Fibroblast of skin of scalp (primary cell): ENCODE measurements around the gene KRTAP12-2.
"Not testable (repeated sequence)": the region's sequence is repeated elsewhere in the genome, so short reads cannot be mapped to it uniquely, and the experiment has no call there.

ENCODE experiments used
- DNase-seq: peaks from one replicate; pipeline ENCODE4 v3.0.0-alpha.2; 2013

The KRTAP12-2 gene

DNA sequence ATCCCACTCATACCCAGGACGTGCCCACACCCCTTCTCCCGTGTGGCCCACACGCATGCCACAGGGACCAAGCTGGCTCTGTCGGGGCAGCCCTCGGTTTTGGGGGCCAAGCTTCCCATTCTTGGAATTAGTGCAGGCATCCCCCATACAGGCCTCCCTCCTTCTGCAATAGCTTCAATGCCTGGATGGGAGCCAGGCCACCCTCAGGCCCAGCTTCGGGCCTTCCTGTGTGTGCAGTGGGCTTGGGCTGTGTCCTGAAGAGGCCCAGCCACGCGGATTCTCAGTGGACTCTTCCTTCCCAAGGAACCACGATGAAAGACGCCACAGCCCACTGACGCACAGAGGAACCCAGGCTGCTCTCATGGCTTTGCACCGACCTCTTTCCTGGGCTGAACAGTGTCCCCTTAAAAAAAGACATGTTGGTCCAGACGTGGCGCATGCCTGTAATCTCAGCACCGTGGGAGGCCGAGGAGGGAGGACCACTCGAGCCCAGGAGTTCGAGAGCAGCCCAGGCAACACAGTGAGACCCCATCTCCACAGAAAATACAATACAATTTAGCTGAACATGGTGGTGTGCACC is 17.1 kb downstream of the KRTAP12-2 start:
- no peak for DNase-seq

- no peak for DNase-seq
These were observed 18.0 kb downstream of the KRTAP12-2 start for GRCh38 chr21:44648557-44649311.

- DNase-seq: no peak
These were observed 19.5 kb downstream of the KRTAP12-2 start for GRCh38 chr21:44647222-44647552.

DNA sequence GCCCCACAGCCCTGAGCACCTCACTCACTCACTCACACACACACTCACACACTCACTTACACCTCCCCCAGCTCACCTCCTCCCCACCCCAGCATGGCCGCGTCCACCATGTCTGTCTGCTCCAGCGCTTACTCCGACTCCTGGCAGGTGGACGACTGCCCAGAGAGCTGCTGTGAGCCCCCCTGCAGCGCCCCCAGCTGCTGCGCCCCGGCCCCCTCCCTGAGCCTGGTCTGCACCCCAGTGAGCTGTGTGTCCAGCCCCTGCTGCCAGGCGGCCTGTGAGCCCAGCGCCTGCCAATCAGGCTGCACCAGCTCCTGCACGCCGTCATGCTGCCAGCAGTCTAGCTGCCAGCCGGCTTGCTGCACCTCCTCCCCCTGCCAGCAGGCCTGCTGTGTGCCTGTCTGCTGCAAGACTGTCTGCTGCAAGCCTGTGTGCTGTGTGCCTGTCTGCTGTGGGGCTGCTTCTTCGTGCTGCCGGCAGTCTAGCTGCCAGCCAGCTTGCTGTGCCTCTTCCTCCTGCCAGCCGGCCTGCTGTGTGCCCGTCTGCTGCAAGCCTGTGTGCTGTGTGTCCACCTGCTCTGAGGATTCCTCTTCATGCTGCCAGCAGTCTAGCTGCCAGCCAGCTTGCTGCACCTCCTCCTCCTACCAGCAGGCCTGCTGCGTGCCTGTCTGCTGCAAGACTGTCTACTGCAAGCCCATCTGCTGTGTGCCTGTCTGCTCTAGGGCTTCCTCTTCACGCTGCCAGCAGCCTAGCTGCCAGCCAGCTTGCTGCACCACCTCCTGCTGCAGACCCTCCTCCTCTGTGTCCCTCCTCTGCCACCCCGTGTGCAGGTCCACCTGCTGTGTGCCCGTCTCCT is 20.1 kb downstream of the KRTAP12-2 start, which contains the start of gene KRTAP10-11:
Gene KRTAP10-11, plus strand, starts transcription at position 49 of the 856 bp plus-strand sequence. Its CDS starts 45 bp downstream, at position 94.
- not testable (repeated sequence) for DNase-seq

- DNase-seq: no peak
These were observed 21.8 kb downstream of the KRTAP12-2 start for GRCh38 chr21:44644878-44645277.

- no peak for DNase-seq
These were observed 22.9 kb downstream of the KRTAP12-2 start for GRCh38 chr21:44643741-44644310.

- DNase-seq: no peak
These were observed 26.0 kb downstream of the KRTAP12-2 start for GRCh38 chr21:44640761-44641160.

GRCh38 chr21:44639331-44639655 is 27.4 kb downstream of the KRTAP12-2 start:
- no peak for DNase-seq

DNA sequence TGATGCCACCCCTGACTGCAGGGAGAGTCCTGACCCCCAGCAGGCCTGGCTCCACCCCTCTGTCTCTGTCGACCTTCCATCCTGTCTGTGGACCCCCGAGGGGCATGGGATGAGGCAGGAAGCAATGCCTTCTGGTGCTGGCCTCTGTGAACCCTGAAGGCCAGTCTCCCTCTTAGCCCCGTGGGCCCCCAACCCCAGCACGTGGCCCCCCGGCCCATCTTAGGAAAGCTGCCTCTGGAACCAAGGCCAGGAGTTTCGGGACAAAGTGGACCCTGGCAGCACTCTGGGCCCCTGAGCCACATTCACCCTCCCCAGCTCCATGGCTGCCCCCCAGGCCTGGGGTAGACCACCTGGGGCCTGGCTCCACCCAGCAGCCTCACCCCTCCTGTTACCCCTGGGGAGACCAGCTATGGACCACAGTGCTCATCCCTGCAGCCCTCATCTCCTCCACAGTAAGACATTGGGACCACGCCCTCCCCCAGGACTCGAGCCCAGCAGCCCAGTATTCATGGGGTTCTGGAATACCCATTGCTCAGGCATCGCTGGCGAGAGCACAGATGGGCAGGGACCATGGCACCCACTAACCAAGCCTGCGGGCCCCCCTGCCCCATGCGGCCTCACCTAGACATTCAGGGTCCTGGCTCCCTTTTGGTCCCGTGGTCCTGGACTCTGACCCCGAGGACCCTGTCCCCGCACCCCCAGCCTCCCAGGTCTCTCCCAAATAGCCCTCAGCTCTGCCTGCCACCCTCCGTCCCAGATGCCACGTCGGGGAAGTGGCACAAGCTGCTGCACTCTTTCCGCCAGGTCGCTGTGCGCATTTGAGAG is 28.0 kb downstream of the KRTAP12-2 start:
- not testable (repeated sequence) for DNase-seq

DNA sequence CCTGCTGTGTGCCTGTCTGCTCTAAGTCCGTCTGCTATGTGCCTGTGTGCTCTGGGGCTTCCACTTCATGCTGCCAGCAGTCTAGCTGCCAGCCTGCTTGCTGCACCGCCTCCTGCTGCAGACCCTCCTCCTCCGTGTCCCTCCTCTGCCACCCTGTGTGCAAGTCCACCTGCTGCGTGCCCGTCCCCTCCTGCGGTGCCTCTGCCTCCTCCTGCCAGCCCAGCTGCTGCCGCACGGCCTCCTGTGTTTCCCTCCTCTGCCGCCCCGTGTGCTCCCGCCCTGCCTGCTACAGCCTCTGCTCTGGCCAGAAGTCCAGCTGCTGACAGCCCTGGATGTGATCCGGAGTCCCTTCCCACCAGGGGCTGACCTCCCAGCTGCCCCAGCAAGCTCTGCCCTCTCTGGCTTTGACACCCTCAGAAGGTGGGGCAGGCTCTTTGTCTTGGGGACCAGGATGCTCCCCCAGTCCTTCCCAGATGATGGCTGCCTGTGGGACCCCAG is 28.8 kb downstream of the KRTAP12-2 start:
- DNase-seq: not testable (repeated sequence)

- no peak for DNase-seq
These were observed 29.5 kb downstream of the KRTAP12-2 start, which contains the start of gene KRTAP10-10 for GRCh38 chr21:44637018-44637850. TSS of gene KRTAP10-10 (plus strand) at chr21:44637356. CDS start at chr21:44637418, 62 bp downstream.

DNA sequence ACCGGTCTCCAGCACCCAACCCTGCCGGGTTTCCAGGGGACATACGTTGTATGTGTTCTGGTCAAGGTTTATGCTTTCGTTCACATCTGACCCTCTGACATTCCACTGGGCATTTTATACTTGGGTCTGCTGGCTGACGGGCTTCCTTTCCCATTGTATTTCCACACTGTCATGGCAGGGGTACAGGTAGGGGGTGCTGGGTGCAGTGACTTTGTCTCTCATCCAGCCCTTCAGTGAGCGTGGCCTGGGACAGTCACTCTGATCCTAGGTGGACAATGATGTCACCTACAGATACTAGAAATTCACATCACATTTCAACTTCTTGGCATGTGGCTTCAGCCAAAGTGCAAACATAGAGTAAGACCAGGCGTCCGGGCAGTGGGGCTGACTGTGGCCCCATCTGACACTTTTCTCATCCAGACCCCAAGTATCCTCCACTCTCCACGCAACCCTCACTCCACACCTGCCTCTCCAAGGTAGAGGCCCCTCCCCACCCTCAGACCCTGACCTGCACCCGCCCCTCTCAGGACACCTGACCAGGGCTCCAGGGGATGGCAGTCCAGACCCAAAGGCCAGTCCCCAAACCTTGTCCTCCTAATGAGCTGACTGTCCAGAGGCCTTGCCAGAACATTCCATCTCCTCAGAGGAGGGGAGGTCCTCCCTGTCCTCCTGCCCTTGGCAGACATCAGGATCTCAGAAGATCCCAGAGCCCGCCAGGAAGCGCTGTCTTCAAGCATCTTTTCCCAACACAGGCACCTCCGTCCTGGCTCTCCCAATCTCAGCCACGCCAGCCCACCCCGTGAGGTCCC is 30.3 kb downstream of the KRTAP12-2 start:
- DNase-seq: no peak

DNA sequence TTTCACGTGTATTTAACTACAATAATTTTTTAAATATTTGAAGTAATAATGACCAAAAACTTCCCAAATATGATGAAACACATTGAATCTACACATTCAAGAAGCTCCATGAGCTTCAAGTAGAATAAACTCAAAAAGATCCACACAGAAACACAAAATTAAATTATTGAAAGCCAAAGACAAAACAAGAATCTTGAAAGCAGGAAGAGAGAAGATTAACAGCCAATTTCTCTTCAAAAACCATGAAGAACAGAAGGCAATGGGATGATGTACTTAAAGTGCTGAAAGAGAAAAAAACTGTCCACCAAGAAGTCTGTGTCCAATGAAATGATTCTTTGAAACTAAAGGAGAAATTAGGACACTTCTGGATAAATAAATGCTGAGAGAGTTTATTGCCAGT is 34.7 kb downstream of the KRTAP12-2 start:
- no peak for DNase-seq

DNA sequence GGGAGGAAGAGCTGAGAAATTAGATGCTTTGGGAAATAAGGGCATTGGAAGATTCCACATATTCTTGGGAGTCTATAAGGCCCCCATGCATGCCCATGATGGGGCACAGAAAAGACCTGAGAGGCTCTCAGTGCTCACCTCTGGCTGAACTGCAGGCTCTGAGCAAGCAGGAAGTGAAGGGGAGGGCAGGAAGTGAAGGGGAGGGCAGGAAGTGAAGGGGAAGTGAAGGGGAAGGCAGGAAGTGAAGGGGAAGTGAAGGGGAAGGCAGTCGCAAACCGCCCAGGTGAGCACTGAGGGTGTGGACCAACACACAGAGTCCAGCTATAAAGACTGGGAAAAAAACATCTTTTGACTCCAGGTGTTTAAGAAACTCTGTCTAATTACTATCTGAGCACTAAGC is 36.3 kb downstream of the KRTAP12-2 start:
- no peak for DNase-seq

DNA sequence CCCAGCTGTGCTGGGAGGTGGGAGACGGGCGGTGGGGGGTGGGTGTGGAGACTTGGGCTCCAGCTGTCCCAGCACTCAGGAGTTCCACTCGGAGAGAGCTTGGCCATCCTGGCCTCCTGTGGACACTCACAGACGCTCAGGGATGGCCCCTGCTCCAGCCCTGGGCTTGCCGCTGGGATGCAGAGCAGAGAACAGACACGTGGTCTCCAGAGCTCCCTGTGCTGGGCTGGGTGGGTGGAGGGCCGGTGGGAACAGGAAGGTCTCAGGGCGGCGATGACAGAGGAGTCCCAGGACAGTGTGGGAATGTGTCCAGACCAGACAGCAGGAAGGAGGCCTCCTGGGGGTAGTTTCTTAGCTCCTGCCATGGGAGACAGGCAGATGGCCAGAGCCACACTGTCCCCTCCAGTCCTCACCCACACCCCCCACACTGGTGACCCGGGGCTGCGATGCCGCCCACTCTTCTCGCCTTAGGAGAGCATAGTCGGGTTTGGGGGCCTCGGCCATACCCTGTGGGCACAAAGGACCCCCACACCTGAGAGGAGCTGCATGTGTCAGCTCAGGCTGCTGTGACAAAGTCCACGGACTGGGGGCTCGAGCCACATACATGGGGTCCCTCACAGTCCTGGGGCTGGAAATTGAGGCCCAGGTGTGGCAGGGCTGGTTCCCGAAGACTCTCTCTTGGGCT is 37.9 kb downstream of the KRTAP12-2 start:
- DNase-seq: no peak

DNA sequence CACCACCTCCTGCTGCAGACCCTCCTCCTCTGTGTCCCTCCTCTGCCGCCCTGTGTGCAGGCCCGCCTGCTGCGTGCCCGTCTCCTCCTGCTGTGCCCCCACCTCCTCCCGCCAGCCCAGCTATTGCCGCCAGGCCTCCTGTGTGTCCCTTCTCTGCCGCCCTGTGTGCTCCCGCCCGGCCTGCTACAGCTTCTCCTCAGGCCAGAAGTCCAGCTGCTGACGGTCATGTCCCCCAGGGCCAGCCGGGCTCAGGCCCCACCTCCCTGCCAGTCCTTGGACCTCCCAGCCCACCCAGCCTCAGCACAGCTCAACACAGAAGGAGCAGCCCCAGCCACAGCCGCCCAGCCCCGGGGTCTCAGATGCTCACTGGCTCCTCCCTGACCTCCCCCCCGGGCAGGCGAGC is 38.9 kb downstream of the KRTAP12-2 start:
- not testable (repeated sequence) for DNase-seq

DNA sequence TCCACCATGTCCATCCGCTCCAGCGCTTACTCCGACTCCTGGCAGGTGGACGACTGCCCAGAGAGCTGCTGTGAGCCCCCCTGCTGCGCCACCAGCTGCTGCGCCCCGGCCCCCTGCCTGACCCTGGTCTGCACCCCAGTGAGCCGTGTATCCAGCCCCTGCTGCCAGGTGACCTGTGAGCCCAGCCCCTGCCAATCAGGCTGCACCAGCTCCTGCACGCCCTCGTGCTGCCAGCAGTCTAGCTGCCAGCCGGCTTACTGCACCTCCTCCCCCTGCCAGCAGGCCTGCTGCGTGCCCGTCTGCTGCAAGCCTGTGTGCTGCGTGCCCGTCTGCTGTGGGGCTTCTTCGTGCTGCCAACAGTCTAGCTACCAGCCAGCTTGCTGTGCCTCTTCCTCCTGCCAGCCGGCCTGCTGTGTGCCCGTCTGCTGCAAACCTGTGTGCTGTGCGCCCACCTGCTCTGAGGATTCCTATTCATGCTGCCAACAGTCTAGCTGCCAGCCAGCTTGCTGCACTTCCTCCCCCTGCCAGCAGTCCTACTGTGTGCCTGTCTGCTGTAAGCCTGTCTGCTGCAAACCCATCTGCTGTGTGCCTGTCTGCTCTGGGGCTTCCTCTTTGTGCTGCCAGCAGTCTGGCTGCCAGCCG is 39.4 kb downstream of the KRTAP12-2 start:
- DNase-seq: not testable (repeated sequence)

DNA sequence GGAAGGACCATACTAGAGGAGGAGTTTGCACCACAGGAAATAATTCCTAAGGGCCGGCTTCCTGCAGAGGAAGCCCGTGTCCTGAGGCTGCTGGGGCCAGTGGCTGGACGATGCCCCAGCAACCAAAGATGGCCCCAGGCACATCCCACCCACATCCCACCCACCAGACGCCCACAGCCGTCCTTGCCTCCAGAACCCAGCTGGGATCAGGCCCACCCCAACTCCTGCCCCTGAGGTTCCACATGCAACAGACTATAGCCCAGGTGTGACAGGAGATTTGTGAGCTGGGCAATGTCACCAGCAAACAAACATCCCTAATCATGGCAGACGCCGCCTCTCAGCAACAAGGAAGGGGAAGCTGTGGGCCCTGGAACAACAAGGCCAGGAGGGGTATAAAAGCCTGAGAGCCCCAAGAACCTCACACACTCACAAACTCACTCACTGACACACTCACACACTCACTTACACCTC is 40.0 kb downstream of the KRTAP12-2 start, which contains the start of gene KRTAP10-9:
Gene KRTAP10-9, plus strand, starts transcription at position 421 of the 471 bp plus-strand sequence. CDS start 79 bp downstream, outside the sequence.
- no peak for DNase-seq

DNA sequence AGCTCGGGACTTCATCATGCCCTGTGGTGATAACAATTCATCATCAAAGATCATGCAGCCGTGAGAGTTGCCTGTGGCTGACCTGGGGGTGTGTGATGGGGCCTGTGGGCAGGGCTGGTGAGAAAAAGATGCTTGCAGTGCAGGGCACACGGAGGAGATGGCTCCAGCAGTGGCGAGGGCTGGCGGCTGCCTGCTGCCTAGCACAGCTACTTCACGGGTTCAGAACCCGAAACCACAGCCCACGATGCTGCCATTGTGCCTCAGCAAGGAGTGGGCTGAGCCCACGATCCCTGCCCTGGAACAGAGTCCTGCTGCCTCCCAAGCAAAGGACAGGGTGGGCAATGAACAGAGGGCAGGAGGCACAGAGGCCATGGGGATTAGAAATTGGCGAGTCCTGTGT is 40.5 kb downstream of the KRTAP12-2 start:
- no peak for DNase-seq
